Activated CD4-positive, alpha-beta T cell treated with anti-CD3 and anti-CD28 coated beads, Interleukin-2, amount 50 U/mL, for 24 hours (primary cell): ENCODE measurements around the gene LCE2D.

Source experiments
- DNase-seq, 2 donors: peaks; one replicate each; pipeline ENCODE4 v3.0.0-alpha.2; 2020; ENCODE audit warnings: low read depth in 1 of 2, low spot score in 1 of 2

The LCE2D gene

GRCh38 chr1:152697701-152698600 is 34.8 kb downstream of the LCE2D start, which contains the start of gene LCE2A:
TSS of gene LCE2A (plus strand) at chr1:152698345. CDS start at chr1:152698902, 557 bp downstream.
- no peak for DNase-seq

GRCh38 chr1:152699746-152700145 is 36.6 kb downstream of the LCE2D start:
- DNase-seq: no peak

- DNase-seq: no peak
These were observed 44.7 kb downstream of the LCE2D start, which contains the start of gene LCE4A for GRCh38 chr1:152707860-152708259. TSS of gene LCE4A (plus strand) at chr1:152708160. CDS start at chr1:152709076, 916 bp downstream.
